C4-2B (cell line): Measurements from ENCODE around the gene CYGB.

ENCODE experiments used
- H3K27ac ChIP-seq: fragments of 450-650 bp; 2 replicates; pipeline ENCODE4 v1.5.1; 2017
- CTCF ChIP-seq: fragments of 450-650 bp; conservative IDR thresholded peaks from 2 replicates; pipeline ENCODE4 v1.5.1; 2017; ENCODE audit warnings: mild to moderate bottlenecking
- ZFX ChIP-seq: fragments of 450-650 bp; IDR thresholded peaks from 2 replicates; pipeline ENCODE4 v1.6.1; 2017

CYGB gene

GRCh38 chr17:76501018-76501826 lies 36.3 kb downstream of the CYGB start, which contains the start of gene RHBDF2:
Gene RHBDF2, minus strand, starts transcription at chr17:76501423. Its CDS starts 19,899 bp downstream, at chr17:76481524.
- TF ChIP-seq ZFX (peak; percentile 36; the same call in 1 of the 2 replicates), CTCF (no peak)

GRCh38 chr17:76500747-76501017 lies 36.8 kb downstream of the CYGB start:
- peak overlapping the region; percentile 61 for H3K27ac ChIP-seq
- TF ChIP-seq CTCF: no peak
- no peak for TF ChIP-seq ZFX

More at GRCh38 chr17:76501018-76501826, 36.3 kb downstream of the CYGB start, which contains the start of gene RHBDF2:
- H3K27ac ChIP-seq: peak within 1 kb of the TSS; percentile 61

- peak overlapping the region; percentile 61 for H3K27ac ChIP-seq
- TF ChIP-seq ZFX (no peak), CTCF (no peak)
Observed at GRCh38 chr17:76500074-76500746, 37.3 kb downstream of the CYGB start.

- H3K27ac ChIP-seq: no peak overlapping the region
- TF ChIP-seq CTCF (no peak), ZFX (no peak)
Observed at GRCh38 chr17:76499267-76499667, 38.2 kb downstream of the CYGB start.

GRCh38 chr17:76498876-76499251 lies 38.6 kb downstream of the CYGB start:
- TF ChIP-seq ZFX (no peak), CTCF (no peak)
- H3K27ac ChIP-seq: no peak overlapping the region

- no peak overlapping the region for H3K27ac ChIP-seq
- TF ChIP-seq CTCF: no peak
Observed at GRCh38 chr17:76497979-76498875, 39.3 kb downstream of the CYGB start.

- TF ChIP-seq ZFX: no peak
- TF ChIP-seq CTCF: no peak
- no peak overlapping the region for H3K27ac ChIP-seq
Observed at GRCh38 chr17:76497699-76497978, 39.9 kb downstream of the CYGB start.
